ENCODE results near the gene C2CD4C. TPM values are rescaled to one million over a fixed set of nuclear protein-coding genes. Genes with fewer than 3 reads are reported as not detected.

The C2CD4C gene
- total RNA-seq, 2 donors from 2014 or later: 0.26 to 0.55 TPM

DNA sequence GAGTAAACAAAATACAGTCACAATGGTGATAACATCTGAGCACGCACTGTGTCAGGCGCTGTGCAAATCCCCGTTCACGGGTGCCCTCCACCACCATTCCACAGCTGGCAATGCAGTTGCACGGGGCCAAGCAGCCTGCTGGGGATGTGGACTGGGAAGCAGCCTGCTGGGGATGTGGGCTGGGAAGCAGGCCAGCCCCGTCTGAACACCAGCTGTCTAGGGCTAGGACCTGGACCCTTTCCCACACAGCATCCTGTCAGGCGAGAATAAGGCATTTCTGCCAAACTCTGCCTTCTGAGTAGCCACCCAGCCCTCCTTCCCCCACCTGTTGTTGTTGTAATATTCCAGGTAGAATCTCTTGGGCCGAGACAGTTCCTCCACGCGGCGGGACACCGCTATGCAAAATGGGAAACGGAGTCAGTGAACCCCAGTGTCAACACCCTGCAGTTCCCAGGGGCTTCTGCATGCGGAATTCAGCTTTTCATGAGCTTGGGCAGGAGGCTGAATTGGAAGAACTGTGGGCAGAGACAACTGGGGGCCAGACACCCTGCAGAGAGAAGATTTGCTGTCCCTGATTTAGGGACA, 36.5 kb downstream of the C2CD4C start:
- no peak for DNase-seq (ENCODE audit: low spot score)
- TF ChIP-seq, protein P1, sequence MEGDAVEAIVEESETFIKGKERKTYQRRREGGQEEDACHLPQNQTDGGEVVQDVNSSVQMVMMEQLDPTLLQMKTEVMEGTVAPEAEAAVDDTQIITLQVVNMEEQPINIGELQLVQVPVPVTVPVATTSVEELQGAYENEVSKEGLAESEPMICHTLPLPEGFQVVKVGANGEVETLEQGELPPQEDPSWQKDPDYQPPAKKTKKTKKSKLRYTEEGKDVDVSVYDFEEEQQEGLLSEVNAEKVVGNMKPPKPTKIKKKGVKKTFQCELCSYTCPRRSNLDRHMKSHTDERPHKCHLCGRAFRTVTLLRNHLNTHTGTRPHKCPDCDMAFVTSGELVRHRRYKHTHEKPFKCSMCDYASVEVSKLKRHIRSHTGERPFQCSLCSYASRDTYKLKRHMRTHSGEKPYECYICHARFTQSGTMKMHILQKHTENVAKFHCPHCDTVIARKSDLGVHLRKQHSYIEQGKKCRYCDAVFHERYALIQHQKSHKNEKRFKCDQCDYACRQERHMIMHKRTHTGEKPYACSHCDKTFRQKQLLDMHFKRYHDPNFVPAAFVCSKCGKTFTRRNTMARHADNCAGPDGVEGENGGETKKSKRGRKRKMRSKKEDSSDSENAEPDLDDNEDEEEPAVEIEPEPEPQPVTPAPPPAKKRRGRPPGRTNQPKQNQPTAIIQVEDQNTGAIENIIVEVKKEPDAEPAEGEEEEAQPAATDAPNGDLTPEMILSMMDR (IDR thresholded peaks at IDR 0.05): no peak
- no peaks in the 10 kb centered on the region for H3K27me3 ChIP-seq
- H3K36me3 ChIP-seq: no peaks in the 10 kb centered on the region
- no peak overlapping the region for H3K4me3 ChIP-seq
- H3K27ac ChIP-seq: no peak overlapping the region
- H3K4me1 ChIP-seq: peaks cover 0 to 7% of the 10 kb centered on the region in 2 donors
- no peaks in the 10 kb centered on the region for H3K9me3 ChIP-seq

DNA sequence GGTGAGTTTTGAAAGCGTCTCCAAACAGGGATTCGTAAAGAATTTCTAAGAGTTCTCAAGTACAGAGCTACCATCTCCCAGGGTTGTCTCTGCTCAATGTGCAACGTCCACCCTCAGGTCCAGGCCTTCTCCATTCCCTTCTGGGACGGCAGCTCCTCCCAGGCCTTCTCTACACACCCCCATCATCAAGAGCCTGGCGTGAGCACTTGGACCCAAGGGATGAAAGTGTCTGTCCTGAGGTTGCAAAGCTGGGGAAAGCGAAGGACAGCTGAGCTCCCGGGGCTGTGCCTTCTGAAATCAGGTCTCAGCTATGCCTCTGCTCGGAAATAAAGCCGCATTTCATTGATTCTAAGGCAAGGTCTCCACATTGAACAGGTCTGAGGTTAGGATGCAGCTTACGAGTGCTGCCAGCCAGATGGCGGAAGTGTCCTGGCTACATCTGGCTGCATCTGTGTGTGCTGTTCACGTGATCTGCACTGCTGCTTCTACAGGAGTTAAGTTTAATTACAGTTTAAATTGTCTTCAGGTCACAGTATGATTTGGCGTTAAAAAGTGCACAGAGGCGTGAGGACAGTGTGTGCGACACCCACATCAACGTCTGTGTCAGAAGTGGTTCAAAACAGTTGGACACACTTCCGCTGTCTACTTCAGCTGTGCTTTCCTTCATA, 37.3 kb downstream of the C2CD4C start:
- no peak for DNase-seq (ENCODE audit: low spot score)

DNA sequence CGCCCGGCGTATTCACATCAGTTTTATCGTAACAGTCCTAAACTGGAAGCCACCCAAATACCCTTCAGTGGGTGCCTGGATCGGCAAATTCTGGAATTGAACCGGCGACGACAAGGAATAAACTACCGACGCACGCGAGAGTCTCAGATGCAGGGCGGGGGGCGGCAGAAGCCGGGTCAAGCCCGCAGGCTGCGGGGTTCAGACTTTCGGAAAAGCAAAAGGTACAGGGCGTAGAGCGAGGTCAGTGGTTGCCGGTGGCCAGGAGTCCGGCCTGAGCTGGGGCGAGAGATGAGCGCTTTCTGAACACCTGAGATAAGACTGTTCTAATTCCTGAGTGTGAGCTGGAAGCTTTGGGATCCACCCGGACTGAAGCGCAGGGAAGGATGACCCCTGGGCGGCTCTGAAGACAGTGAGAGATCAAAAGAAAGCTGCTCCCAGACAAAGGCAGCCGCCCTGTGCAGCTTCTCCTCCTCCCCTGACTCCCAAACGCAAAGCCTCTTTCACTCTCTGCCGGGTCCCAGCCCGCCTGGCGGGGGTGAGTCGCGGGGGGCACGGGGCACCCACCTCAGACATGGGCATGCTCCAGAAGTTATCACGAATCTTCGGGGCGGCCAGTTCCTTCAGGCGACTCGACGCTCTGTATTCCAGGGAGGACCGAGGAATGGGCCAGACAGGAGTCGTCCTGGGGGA, 38.2 kb downstream of the C2CD4C start:
- TF ChIP-seq, protein P1 (IDR thresholded peaks at IDR 0.05): no peak
- no peak overlapping the region for H3K4me3 ChIP-seq
- no peaks in the 10 kb centered on the region for H3K9me3 ChIP-seq
- H3K27ac ChIP-seq: no peak overlapping the region
- H3K4me1 ChIP-seq: peaks cover 0 to 7% of the 10 kb centered on the region in 2 donors
- H3K27me3 ChIP-seq: no peaks in the 10 kb centered on the region
- H3K36me3 ChIP-seq: no peaks in the 10 kb centered on the region
- DNase-seq (ENCODE audit: low spot score): no peak

More for the DNA sequence above, 37.3 kb downstream of the C2CD4C start:
- H3K27me3 ChIP-seq: no peaks in the 10 kb centered on the region
- no peak overlapping the region for H3K27ac ChIP-seq
- H3K4me3 ChIP-seq: no peak overlapping the region
- H3K4me1 ChIP-seq: peaks cover 0 to 7% of the 10 kb centered on the region in 2 donors
- TF ChIP-seq, protein P1 (IDR thresholded peaks at IDR 0.05): no peak
- H3K36me3 ChIP-seq: no peaks in the 10 kb centered on the region
- no peaks in the 10 kb centered on the region for H3K9me3 ChIP-seq

GRCh38 chr19:369876-370275, 39.1 kb downstream of the C2CD4C start:
- H3K27me3 ChIP-seq: no peaks in the 10 kb centered on the region
- no peaks in the 10 kb centered on the region for H3K9me3 ChIP-seq
- no peak overlapping the region for H3K27ac ChIP-seq
- peaks cover 0 to 7% of the 10 kb centered on the region in 2 donors for H3K4me1 ChIP-seq
- no peaks in the 10 kb centered on the region for H3K36me3 ChIP-seq
- TF ChIP-seq, protein P1 (IDR thresholded peaks at IDR 0.05): no peak
- DNase-seq (ENCODE audit: low spot score): no peak
- H3K4me3 ChIP-seq: no peak overlapping the region

GRCh38 chr19:369256-369655, 39.7 kb downstream of the C2CD4C start:
- H3K4me1 ChIP-seq: peaks cover 0 to 7% of the 10 kb centered on the region in 2 donors
- no peak overlapping the region for H3K4me3 ChIP-seq
- H3K27me3 ChIP-seq: no peaks in the 10 kb centered on the region
- no peaks in the 10 kb centered on the region for H3K36me3 ChIP-seq
- H3K27ac ChIP-seq: no peak overlapping the region
- DNase-seq (ENCODE audit: low spot score): no peak
- TF ChIP-seq, protein P1 (IDR thresholded peaks at IDR 0.05): no peak
- H3K9me3 ChIP-seq: no peaks in the 10 kb centered on the region

Data from right atrium auricular region (tissue), 2 donors.